GM12878 (cell line): ENCODE data around the gene CFAP97. TPM values are rescaled to one million over a fixed set of nuclear protein-coding genes. Genes with fewer than 3 reads are reported as not detected.
"Not testable (repeated sequence)": the region's sequence is repeated elsewhere in the genome, so short reads cannot be mapped to it uniquely, and the experiment has no call there.

Source experiments
- ATAC-seq: fragments of 200-7000 bp; cut with Tn5 transposase; 3 replicates; pipeline ENCODE4 v1.9.1; 2020; ENCODE audit warnings: mild to moderate bottlenecking, moderate library complexity
- BruUV-seq: library from RNA; stranded (reverse); fragments of 400-500 nt; replicated peaks from 2 replicates; lab custom pipeline; 2021; lab: Mats Ljungman, UMichigan
- CTCF ChIA-PET: fragments of 300-600 bp; sonication (Branson Sonifier 250); formaldehyde crosslinking; extraction: SDS; loops from one replicate; lab custom pipeline; 2021; ENCODE audit warnings: inconsistent platforms; lab: Yijun Ruan, JAX
- POLR2A ChIA-PET: fragments of 350-600 bp; formaldehyde crosslinking; extraction: SDS; loops from one replicate; lab custom pipeline; 2021; ENCODE audit warnings: inconsistent platforms; lab: Charles Lee
- RAD21 ChIA-PET: fragments of 300-600 bp; sonication (Branson Sonifier 250); formaldehyde crosslinking; loops from one replicate; lab custom pipeline; 2023; ENCODE audit warnings: antibody characterized with exemption; ENCODE audit not compliant: unreplicated experiment; lab: Charles Lee
- SMC1A ChIA-PET: fragments of 300-600 bp; sonication (Branson Sonifier 250); formaldehyde crosslinking; loops from one replicate; lab custom pipeline; 2023; ENCODE audit not compliant: unreplicated experiment, uncharacterized antibody; lab: Charles Lee
- DNase-seq: peaks from one replicate; pipeline ENCODE4 v3.0.0-alpha.2; 2011; ENCODE audit warnings: low read depth, low spot score
- FAIRE-seq: peaks from 3 replicates; lab custom pipeline; 2011; peaks lifted over from hg19 to GRCh38; lab: Jason Lieb, UNC
- H2AFZ ChIP-seq: 2 replicates; pipeline ENCODE4 v1.6.0; 2011; ENCODE audit warnings: low read depth, low read length, control low read depth; ENCODE audit not compliant: control insufficient read depth
- H3K27ac ChIP-seq: 2 replicates; pipeline ENCODE4 v1.5.1; 2011; ENCODE audit warnings: control low read depth; ENCODE audit not compliant: control insufficient read depth, insufficient read depth
- H3K27me3 ChIP-seq, 2 experiments: replicated peaks in 1 of 2; 2 replicates each; pipeline versions ENCODE4 v1.6.0 to v1.6.1; 2011; ENCODE audit warnings: low read length in 1 of 2; ENCODE audit not compliant: control insufficient read depth in 2 of 2, insufficient read depth in 2 of 2
- H3K36me3 ChIP-seq, 2 experiments: 2 replicates each; pipeline ENCODE4 v1.5.1; 2011; ENCODE audit warnings: low read length in 1 of 2; ENCODE audit not compliant: control insufficient read depth in 2 of 2, insufficient read depth in 2 of 2
- H3K4me1 ChIP-seq: 2 replicates; pipeline ENCODE4 v1.6.1; 2011; ENCODE audit warnings: mild to moderate bottlenecking, low read length, moderate library complexity, mixed read lengths; ENCODE audit not compliant: control insufficient read depth, insufficient read depth
- H3K4me2 ChIP-seq: 2 replicates; pipeline ENCODE4 v1.6.0; 2011; ENCODE audit warnings: control low read depth; ENCODE audit not compliant: control insufficient read depth, insufficient read depth
- H3K4me3 ChIP-seq: fragments of 200-600 bp; sonication (generic); 2 replicates; pipeline ENCODE4 v1.5.1; 2016
- H3K79me2 ChIP-seq: 2 replicates; pipeline ENCODE4 v1.6.0; 2011; ENCODE audit warnings: low read length; ENCODE audit not compliant: control insufficient read depth, insufficient read depth
- H3K9ac ChIP-seq: 2 replicates; pipeline ENCODE4 v1.8.0; 2011; ENCODE audit warnings: low read length, control low read depth, mixed read lengths; ENCODE audit not compliant: control insufficient read depth, insufficient read depth
- H3K9me3 ChIP-seq: replicated peaks from 3 replicates; pipeline ENCODE4 v1.5.1; 2011; ENCODE audit warnings: mild to moderate bottlenecking, low read length; ENCODE audit not compliant: control insufficient read depth, insufficient read depth
- H4K20me1 ChIP-seq: 2 replicates; pipeline ENCODE4 v1.6.0; 2011; ENCODE audit not compliant: control insufficient read depth, insufficient read depth
- E2F8 ChIP-seq: fragments of 450-650 bp; IDR thresholded peaks from 2 replicates; pipeline ENCODE4 v1.6.1; 2018; ENCODE audit warnings: mild to moderate bottlenecking, low read depth, moderate library complexity; ENCODE audit not compliant: partially characterized antibody
- WGBS: methylation state at CpG from one replicate; pipeline ENCODE4 v1.1.6; 2016; ENCODE audit warnings: low lambda C conversion rate; ENCODE audit not compliant: insufficient replicate concordance, insufficient coverage; ENCODE audit errors: missing lambda C conversion rate; 5-methylcytosine and 5-hydroxymethylcytosine counted together
- in situ Hi-C: fragments of 300-500 bp; cut with MboI; formaldehyde crosslinking; loops from 9 replicates; pipeline ENCODE4 v1.14.3; 2018; ENCODE audit warnings: mixed read lengths
- intact Hi-C: fragments of 100-400 bp; cut with micrococcal nuclease; formaldehyde crosslinking; loops from one replicate; pipeline ENCODE4 v1.14.2; 2022; ENCODE audit not compliant: unreplicated experiment
- polyA plus RNA-seq, 11 experiments: library from polyadenylated mRNA; depleted of rRNA in 4 of 11; unstranded in 6 of 11; stranded (reverse) in 5 of 11; fragments of >200 nt; fragmentation: Nextera tagmentation in 4 of 11; fragmentation: Illumina TruSeq in 1 of 11; extraction: Ambion mirVana in 4 of 11; extraction: Trizol in 1 of 11; gene quantifications; 1 replicate in 1 of 11; 2 replicates in 10 of 11; pipeline versions ENCODE4 v1.2.1 to v1.2.3, GENCODE V29; 2011 to 2016; ENCODE audit warnings: inconsistent platforms in 2 of 11, missing spikeins in 2 of 11, low read depth in 1 of 11
- total RNA-seq, 4 experiments: library from RNA; depleted of rRNA in 3 of 4; stranded (reverse); fragments of >200 nt in 3 of 4; fragmentation: Illumina TruSeq in 1 of 4; extraction: Trizol in 1 of 4; gene quantifications; 2 replicates each; pipeline versions ENCODE4 v1.2.1 to v1.2.3, GENCODE V29; 2013 to 2021

Gene CFAP97
- total and polyA plus RNA-seq, 10 of the 15 experiments (the other 5 are each of a cell fraction or from before 2014, with no cell fraction given): 26.4 to 62.7 (median 48.0) TPM

- TF ChIP-seq E2F8: no peak
- TF ChIP-seq, all 136 proteins: peak for 7
These were observed 6.5 kb upstream of the CFAP97 start (continued) for GRCh38 chr4:185210102-185210981.

- DNase-seq, FAIRE-seq, BruUV-seq, H3K4me2 ChIP-seq, H3K9me3 ChIP-seq, H3K27me3 ChIP-seq, in situ Hi-C loops, H2AFZ ChIP-seq, H3K36me3 ChIP-seq, H4K20me1 ChIP-seq: not testable (repeated sequence)
- H3K27ac ChIP-seq: peak overlapping the region; percentile 84
- peaks cover 71% of the 10 kb centered on the region for H3K79me2 ChIP-seq
- H3K4me3 ChIP-seq: peak overlapping the region; percentile 100
- peaks cover 29% of the 10 kb centered on the region for H3K4me1 ChIP-seq
- ChIA-PET RAD21 (interaction anchor here (1.0 to 2.5 kb wide), 8 partner anchors 7 to 100 kb away, joined by 3 to 14 read pairs (median 4); no protein-coding TSS in a partner anchor), CTCF (interaction anchor here (1.0 to 1.4 kb wide), 2 partner anchors 69 to 181 kb away, joined by 3 read pairs; no protein-coding TSS in a partner anchor), SMC1A (interaction anchor here (1.2 to 7.2 kb wide), 4 partner anchors 37 to 132 kb away, joined by 3 to 119 read pairs (median 6); no protein-coding TSS in a partner anchor), POLR2A (interaction anchor here (0.7 to 2.4 kb wide), 8 partner anchors 9 to 187 kb away, joined by 3 to 16 read pairs (median 4); partner anchors contain the start of gene ANKRD37)
- intact Hi-C loops: loop anchor here (2.0 to 5.0 kb wide), 2 partner anchors 49 to 188 kb away; partner anchors contain the start of genes ANKRD37 and LRP2BP
- peak; percentile 0; the same call in 1 of the 3 replicates for ATAC-seq
- WGBS: 1% methylated on average over 39 of the region's 39 CpGs
- H3K9ac ChIP-seq: peak overlapping the region; percentile 69
These were observed 6.0 kb upstream of the CFAP97 start for GRCh38 chr4:185209852-185210101.
